GM12872 (cell line): Measurements from ENCODE around the gene RPS6KB1.

Experiments
- TF ChIP-seq, protein P1 (sequence below): IDR thresholded peaks from 3 replicates; pipeline ENCODE4 v1.5.1; 2011; ENCODE audit warnings: low read depth, mild to moderate bottlenecking, low read length, moderate library complexity; ENCODE audit not compliant: insufficient read depth

RPS6KB1 gene

GRCh38 chr17:59892924-59893675 is at the start of gene RPS6KB1, which contains the start of gene TUBD1:
TSS of gene RPS6KB1 (plus strand) at chr17:59893121. CDS start at chr17:59893185, 64 bp downstream.
TSS of gene TUBD1 (minus strand) at chr17:59892943. CDS start at chr17:59891002, 1,941 bp downstream.
- TF ChIP-seq, protein P1, sequence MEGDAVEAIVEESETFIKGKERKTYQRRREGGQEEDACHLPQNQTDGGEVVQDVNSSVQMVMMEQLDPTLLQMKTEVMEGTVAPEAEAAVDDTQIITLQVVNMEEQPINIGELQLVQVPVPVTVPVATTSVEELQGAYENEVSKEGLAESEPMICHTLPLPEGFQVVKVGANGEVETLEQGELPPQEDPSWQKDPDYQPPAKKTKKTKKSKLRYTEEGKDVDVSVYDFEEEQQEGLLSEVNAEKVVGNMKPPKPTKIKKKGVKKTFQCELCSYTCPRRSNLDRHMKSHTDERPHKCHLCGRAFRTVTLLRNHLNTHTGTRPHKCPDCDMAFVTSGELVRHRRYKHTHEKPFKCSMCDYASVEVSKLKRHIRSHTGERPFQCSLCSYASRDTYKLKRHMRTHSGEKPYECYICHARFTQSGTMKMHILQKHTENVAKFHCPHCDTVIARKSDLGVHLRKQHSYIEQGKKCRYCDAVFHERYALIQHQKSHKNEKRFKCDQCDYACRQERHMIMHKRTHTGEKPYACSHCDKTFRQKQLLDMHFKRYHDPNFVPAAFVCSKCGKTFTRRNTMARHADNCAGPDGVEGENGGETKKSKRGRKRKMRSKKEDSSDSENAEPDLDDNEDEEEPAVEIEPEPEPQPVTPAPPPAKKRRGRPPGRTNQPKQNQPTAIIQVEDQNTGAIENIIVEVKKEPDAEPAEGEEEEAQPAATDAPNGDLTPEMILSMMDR = no peak

GRCh38 chr17:59844884-59845594 is 47.9 kb upstream of the RPS6KB1 start:
- TF ChIP-seq, protein P1 = no peak

DNA sequence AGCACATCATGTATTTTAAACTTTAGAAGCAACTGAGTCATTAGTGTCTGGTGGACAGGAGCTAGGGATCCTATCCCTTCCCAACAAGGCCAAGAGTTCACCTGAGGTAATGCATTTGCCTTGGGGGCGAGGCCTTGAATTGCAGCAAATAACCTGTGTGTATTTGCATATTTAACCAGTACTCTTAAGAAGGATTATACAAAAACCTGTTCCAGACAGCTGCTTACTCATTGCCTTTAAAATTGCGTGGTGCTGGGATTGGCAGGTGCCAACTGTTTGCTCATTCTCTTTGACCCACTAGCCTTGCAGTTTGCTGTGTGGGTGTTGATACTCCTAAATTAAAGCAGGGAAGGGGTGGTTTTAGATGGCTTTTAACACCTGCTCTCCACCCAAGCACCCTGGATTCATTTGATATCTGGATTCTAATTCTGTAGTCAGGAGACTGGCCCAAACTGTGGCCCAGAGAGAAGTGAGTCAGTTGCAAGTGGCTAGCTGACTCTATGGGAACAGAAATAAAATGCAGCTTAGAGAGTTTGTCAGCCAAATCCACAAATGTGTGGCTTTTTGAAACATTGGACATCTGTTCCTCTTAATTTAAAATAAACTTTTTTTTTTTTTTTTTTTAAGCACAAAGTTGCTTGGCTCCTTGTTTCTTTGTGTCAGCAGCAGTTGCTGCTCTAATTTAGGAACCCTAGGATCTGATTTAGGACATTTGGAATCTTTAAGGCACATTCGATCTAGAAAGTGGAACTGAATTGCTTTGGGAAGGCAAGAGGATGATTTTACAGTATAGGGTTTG is 47.1 kb upstream of the RPS6KB1 start:
- TF ChIP-seq, protein P1 = no peak

GRCh38 chr17:59846394-59847165 is 46.3 kb upstream of the RPS6KB1 start:
- TF ChIP-seq, protein P1 = no peak

- TF ChIP-seq, protein P1 = no peak
These were observed 44.6 kb upstream of the RPS6KB1 start for GRCh38 chr17:59848385-59848668.

GRCh38 chr17:59848778-59849177 is 44.1 kb upstream of the RPS6KB1 start:
- TF ChIP-seq, protein P1 = no peak
